Heart left ventricle (tissue), 13 donors: ENCODE results near the gene PI4KA.

Experiments
- CTCF ChIP-seq, 12 donors: fragments of 200-600 bp; sonication (generic) in 4 of 12; IDR thresholded peaks; one replicate each; pipeline versions ENCODE4 v1.5.0 to v1.8.0; 2018 to 2022; ENCODE audit warnings: antibody characterized with exemption in 12 of 12, mild to moderate bottlenecking in 5 of 12
- POLR2A ChIP-seq, 2 donors: fragments of 450-650 bp; IDR thresholded peaks; one replicate each; pipeline ENCODE4 v1.6.1; 2017; ENCODE audit warnings: antibody characterized with exemption in 2 of 2, mild to moderate bottlenecking in 2 of 2, moderate library complexity in 2 of 2
- donor health status: ischemic (EF 13 %, LVEDD 7.1; RV severe dilation, severe dysfunction).
- donor health status: DM: no; HTN: yes; CAD: no.
- donor health status: DM: no; HTN: no; CAD: no.
- donor health status: ischemic (EF 25% LVEDD 6.9; RV normal size, moderate dysfunction).
- donor health status: ischemic (EF 25% LVEDD 5.7; RV mildly dilated, moderate dysfunction).
- donor health status: ischemic (EF 35%, LVEDD 5.7; RV mildly dilated, moderate dysfunction).
- donor health status: nonischemic (EF 11% LVEDD 7.7; RV severe dilation, severe dysfunction).
- donor health status: DM: yes; HTN: yes; CAD: no.
- donor health status: PGD.
- donor health status: ischemic (EF 29% LVEDD 5.4; RV normal size, mild dysfunction).
- donor health status: nonischemic (EF 23%, LVEDD 6.1; RV moderate dilation, normal function).

DNA sequence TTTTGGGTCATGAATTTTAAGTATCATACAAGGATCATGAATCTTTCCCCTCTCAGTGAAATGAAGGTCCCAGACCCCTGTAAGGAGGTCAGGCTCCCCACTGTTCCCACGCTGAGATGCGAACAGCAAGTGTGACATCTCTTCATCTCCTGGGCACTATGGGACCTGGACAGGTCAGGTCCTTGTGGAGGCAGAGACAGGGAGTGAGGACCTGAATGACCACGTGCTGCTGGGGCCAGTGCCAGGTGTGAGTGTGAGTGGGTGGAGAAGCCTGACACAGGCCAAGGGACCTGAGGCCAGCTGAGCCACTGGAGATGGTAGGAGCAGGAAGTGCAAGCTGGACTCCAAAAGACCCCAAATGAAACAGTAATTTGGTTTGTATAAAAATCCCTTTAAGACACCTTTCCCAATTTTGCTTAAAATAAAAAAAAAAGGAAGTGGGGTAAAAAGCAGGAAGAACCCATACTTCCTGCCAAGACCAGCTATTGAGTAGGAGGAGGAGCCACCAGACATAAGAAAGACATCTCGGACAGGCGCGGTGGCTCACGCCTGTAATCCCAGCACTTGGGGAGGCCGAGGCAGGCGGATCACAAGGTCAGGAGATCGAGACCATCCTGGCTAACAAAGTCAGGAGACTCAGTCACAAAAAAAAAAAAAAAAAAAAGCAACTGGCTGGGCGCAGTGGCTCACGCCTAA is 120.1 kb downstream of the PI4KA start:
- no peak for TF ChIP-seq POLR2A (IDR thresholded peaks at IDR 0.05)
- TF ChIP-seq CTCF (IDR thresholded peaks at IDR 0.05) = no peak
